ENCODE data around the gene NOXRED1.
"Not testable (repeated sequence)": the region's sequence is repeated elsewhere in the genome, so short reads cannot be mapped to it uniquely, and the experiment has no call there.

NOXRED1 gene, protein sequence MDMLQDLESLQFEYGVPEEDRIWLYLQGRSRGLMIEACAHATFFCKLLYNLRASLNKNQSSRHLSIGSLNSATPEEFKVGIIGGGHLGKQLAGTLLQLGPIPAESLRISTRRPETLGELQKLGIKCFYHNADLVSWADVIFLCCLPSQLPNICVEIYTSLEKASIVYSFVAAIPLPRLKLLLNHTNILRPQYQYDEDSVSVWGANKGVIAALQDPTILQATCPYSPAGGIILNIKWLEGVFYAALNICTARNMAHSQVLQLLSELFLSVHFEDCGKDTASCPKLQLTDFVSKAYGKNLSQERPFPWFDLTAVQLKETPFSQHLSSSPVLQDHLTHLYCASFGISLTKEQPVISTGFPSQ

DNA sequence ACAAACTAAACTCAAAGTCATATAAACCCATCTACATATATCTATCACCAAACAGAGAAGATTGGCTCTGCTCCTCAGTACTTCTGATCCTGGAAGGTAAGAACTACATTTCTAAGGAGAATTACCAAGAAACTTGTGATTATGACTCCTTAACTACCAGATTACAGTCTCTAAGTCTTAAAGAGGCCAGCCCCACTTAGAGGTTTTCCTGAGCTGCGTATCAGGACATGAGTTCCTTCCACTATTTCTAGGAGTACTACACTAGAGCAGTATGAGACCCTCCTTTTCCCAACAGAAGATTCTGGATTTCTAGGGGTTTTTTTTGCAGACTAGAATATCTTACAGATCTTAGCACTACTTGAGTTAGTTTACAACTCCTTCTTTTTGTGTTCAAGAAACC is at the start of gene NOXRED1:
NOXRED1 (minus strand) TSS at position 101 of the 400 bp plus-strand sequence. CDS start 634 bp downstream, outside the sequence.
- DNase-seq, result no peak

GRCh38 chr14:77470224-77470870 is 47.0 kb upstream of the NOXRED1 start:
- DNase-seq, result no peak

DNA sequence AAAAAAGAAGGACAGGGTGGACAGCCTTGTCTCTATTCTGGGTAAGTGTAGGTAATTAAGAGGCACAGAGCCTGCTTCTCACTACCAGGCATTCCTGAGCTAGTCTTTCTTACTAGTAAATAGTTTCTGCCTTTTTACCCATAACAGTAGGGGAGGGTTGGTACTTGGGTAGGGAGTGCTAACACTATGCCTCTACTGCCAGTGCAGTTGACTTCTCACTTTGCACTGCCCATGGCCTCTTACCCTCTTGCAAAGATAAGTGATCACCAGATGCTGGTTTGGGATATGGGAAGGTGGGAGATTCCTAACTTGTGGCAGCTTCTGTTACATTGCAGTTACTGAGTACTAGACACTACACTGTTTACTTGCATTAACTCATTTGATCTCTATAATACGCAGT is 46.2 kb upstream of the NOXRED1 start:
- no peak for DNase-seq

DNA sequence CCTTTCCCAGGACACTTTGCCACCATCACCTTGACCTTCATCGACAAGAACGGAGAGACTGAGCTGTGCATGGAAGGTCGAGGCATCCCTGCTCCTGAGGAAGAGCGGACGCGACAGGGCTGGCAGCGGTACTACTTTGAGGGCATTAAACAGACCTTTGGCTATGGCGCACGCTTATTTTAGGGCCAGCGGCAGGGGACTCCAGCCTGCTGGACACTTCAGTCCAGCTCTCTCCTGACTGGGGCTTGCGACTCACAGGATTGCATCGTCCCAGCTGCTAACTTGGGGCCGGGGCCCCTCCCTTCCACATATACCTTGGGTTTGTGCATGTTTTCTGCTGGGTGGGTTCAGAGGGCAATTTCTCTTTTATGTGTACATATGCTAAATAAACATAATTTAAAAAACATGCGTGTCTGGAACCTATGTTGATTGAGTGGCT is 45.8 kb upstream of the NOXRED1 start:
- no peak for DNase-seq

GRCh38 chr14:77467801-77468200 is 44.5 kb upstream of the NOXRED1 start:
- no peak for DNase-seq

- DNase-seq, result peak; percentile 39
These were observed 35.9 kb upstream of the NOXRED1 start for GRCh38 chr14:77459072-77459723.

DNA sequence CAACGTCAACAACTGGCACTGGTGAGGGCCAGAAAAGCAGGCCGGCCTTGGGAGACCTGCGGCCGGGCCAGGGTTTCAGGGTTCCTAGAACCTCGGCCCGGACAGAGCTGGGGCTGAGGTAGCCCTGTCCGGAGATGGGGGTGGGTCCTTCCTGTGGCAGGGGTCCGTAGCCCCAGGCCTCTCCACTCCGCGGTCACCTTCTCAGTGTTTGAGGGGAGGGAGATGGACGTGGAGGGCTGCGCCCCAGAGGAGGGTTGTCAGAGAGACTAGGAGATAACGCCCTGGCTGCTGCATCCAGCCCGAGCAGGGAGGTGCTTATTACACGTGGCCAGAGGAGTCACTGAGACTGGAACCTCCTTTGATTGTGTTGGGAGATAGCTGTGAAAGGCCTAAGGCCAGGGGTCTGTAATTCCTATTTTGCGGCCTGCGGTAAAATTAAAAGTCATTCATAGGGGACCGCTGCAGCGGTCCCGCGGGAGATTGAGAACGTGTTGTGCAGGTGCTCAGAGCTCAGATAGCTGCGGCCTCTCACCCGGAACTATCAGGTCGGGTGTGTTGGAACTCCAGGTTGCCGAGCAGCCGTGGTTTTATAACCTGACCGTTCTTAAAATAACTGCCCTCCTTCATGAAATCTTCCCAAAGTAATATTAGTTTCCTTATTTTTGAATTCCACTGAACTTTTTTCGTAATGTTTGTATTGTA is 35.1 kb upstream of the NOXRED1 start:
- DNase-seq, result peak; percentile 19

DNA sequence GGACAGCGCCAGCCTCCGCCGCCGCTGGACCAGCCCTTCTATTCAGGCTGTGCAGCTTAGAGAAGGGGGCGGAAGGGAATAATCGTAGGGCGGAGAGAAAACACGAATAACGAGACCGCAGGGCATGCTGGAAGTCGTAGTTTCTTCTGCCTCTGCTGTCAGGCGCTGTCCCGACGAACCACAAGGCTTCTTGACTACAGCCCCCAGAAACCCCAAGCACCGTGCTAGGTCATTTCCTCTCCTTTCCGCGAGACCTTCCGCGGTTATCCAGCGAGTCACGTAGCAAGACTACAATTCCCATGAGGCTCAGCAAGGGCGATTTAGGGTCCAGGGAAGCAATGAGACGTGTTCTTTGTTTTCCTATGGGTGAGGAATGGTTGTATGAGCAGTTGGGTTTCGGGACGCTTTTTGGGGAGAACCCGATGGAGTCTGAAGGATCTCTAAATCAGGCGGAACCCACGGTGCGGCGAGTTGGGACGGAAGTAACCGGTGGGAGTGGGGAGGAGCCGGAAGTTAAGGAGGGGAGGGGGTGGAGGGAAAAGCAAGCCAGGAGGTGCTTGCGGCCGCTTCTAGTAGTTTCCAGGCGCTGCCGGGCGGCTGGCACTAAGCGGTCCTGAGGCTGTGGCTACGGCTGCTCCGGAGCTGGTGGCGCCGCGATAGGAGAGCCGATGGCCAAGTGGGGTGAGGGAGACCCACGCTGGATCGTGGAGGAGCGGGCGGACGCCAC is 34.4 kb upstream of the NOXRED1 start, which contains the start of the genes AHSA1 and VIPAS39:
AHSA1 (plus strand) TSS at position 572 of the 727 bp plus-strand sequence; CDS start at position 669, 97 bp downstream.
VIPAS39 (minus strand) TSS at position 80 of the 727 bp plus-strand sequence. CDS start 3,499 bp downstream, outside the sequence.
- peak; percentile 96 for DNase-seq

GRCh38 chr14:77457115-77457521 is 33.8 kb upstream of the NOXRED1 start:
- DNase-seq, result no peak

- DNase-seq, result no peak
These were observed 32.8 kb upstream of the NOXRED1 start for GRCh38 chr14:77455966-77456640.

DNA sequence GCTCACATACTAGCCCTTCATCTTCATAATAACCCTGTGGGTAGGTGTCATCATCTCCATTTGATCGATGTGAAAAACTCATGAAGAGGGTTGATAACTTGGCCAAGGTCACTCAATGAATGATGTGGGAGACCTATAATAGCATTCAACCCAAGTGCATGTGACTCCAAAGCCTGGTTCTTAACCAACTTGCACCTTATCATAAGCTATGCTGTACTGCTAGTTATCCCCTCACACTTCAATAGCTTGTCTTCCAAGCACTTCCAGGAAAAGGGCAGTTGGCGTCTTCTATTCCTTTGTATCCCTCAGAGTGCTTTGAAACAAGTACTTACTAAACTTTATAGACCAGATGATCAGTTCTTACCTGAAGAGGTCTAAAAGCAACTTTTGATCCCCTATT is 18.9 kb upstream of the NOXRED1 start:
- no peak for DNase-seq

DNA sequence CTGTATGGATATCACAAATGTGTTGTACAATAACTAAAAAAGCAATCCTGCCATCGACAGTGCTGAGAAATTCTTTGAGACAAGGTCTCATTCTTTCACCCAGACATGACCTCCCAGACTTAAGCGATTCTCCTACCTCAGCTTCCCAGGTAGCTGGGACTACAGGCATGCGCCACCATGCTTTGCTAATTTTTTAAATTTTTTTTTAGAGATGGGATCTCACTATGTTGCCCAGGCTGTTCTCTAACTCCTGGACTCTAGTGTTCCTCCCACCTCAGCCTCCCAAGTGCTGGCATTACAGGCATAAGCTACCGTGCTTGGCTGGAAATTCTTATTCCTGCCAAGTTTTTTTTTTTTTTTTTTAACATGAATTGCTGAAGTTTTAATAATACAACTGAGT is 16.5 kb upstream of the NOXRED1 start:
- DNase-seq, result no peak

DNA sequence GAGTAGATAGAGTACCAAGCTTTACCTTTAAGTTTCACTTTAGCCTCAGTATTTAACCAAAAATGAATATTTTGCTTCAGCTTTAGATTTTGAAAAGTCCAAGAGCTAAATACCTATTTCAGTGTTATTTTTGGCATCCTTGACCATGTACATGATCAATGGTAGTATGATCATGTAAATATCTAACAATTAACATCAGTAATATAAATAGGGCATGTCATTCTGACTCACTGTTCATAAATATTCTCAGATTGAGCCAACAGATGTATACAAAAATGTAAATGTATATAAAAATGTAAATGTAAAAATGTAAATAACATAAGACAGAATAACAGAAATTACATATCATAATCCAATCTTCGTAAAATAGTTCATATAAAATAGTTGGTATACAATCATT is 15.3 kb upstream of the NOXRED1 start:
- no peak for DNase-seq

DNA sequence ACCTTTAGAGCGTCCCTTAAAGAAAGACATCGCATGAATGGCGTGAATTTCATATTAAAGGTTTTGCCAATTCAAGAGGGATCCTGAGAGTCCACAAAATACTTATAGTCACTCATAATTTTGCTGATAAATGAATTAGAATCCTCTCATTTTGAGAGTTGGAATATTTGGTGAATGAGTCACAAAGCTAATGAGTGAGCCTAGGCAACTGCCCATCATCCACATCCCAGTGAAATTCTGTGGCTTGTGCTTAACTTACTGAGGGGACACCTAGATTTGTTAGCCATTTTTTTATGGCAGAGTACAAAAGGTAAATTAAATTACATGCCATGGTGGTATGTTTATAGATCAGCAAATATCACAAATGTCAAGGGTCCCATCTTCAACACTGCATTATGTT is 12.7 kb upstream of the NOXRED1 start:
- DNase-seq, result no peak

DNA sequence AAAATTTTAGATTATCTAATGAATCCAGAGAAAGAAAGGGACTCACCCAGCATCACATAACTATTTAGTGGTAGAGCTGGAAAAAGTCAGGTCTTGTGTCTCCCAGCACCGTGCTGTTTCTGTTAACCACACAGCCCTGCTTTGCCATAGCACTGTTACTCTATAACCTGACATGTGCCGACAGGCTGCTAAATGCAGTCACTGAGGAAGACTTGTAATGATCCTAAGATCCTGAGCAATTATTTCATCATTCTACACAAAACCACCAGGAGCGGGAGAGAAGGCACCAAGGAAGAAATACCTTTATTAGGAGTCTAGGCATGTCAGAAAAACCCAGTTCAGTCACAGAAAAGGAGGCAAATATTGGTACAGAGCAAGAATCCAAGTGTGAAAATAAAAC is 3.1 kb upstream of the NOXRED1 start:
- no peak for DNase-seq

DNA sequence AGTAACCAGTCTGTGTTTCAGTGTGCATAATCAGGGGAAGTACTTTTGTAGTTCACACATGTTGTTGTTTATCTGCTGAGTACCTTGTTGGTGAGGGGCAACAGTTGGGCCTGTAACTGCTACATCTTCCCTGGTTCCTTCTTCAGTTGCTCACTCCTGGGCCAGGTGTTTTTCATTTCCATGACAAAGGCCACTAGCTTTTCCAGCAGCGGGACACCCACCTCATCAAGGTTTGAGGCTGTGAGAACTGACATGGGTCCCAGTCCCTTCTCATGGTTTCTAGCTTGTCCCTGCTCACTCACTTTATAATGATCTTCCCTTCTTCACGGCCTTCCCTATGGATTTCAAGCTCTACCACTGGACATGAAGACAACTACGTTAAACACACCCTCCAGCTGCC is 1.5 kb upstream of the NOXRED1 start:
- DNase-seq, result no peak

- no peak for DNase-seq
These were observed 2.1 kb downstream of the NOXRED1 start for GRCh38 chr14:77421201-77421600.

DNA sequence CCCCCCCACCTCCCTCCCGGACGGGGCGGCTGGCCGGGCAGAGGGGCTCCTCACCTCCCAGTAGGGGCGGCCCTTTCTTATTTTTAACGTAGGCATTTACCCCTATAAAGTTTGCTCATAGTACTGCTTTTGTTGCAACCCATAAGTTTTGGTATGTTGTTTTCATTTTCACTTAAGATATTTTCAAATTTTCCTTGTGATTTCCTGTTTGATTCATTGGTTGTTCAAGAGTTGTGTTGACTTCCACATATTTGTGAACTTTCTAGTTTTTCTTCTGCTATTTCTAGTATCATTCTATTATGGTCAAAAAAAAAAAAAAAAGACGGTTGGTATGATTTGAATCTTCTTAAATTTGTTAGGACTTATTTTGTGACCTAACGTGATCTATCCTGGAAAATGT is 6.5 kb downstream of the NOXRED1 start:
- no peak for DNase-seq

DNA sequence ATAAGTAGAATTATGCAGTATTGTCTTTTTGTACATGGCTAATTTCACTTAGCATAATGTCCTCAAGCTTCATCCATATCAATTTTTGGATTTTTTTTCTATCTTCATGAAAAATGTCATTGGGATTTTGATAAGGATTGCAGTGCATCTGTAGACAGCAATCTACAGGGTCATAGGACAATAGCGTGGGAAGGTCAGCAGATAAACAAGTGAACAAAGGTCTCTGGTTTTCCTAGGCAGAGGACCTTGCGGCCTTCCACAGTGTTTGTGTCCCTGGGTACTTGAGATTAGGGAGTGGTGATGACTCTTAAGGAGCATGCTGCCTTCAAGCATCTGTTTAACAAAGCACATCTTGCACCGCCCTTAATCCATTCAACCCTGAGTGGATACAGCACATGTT is 7.2 kb downstream of the NOXRED1 start:
- DNase-seq, result not testable (repeated sequence)

GRCh38 chr14:77415403-77416030 is 7.8 kb downstream of the NOXRED1 start:
- not testable (repeated sequence) for DNase-seq

- DNase-seq, result no peak
These were observed 14.2 kb downstream of the NOXRED1 start for GRCh38 chr14:77409131-77409533.
